Esophagus muscularis mucosa (tissue), 4 donors: Measurements from ENCODE around the gene YIPF2.

Experiments used
- CTCF ChIP-seq, 3 experiments: fragments of 200-600 bp in 2 of 3; fragments of 450-650 bp in 1 of 3; sonication (generic) in 2 of 3; IDR thresholded peaks; one replicate each; pipeline ENCODE4 v1.5.1; 2017 to 2019; ENCODE audit warnings: antibody characterized with exemption in 3 of 3, mild to moderate bottlenecking in 2 of 3, moderate library complexity in 1 of 3
- EP300 ChIP-seq: sonication (generic); formaldehyde crosslinking; IDR thresholded peaks from one replicate; pipeline ENCODE4 v1.6.1; 2017; ENCODE audit warnings: antibody characterized with exemption
- POLR2A ChIP-seq: fragments of 450-650 bp; IDR thresholded peaks from one replicate; pipeline ENCODE4 v1.6.1; 2017; ENCODE audit warnings: antibody characterized with exemption, moderate library complexity, mild to moderate bottlenecking, low read depth
- POLR2AphosphoS5 ChIP-seq, 2 donors: sonication (generic); formaldehyde crosslinking; IDR thresholded peaks; one replicate each; pipeline ENCODE4 v1.6.1; 2017; ENCODE audit warnings: antibody characterized with exemption in 2 of 2

- TF ChIP-seq CTCF (IDR thresholded peaks at IDR 0.05) (no peak), POLR2AphosphoS5 (IDR thresholded peaks at IDR 0.05) (no peak), POLR2A (no peak), EP300 (no peak)
These were observed 11.8 kb downstream of the YIPF2 start for GRCh38 chr19:10916602-10917001.
